ENCODE results near the gene RNF113B. TPM values are rescaled to one million over a fixed set of nuclear protein-coding genes. Genes with fewer than 3 reads are reported as not detected.

Gene RNF113B
- total RNA-seq, 1 experiment from 2014 or later: not detected

DNA sequence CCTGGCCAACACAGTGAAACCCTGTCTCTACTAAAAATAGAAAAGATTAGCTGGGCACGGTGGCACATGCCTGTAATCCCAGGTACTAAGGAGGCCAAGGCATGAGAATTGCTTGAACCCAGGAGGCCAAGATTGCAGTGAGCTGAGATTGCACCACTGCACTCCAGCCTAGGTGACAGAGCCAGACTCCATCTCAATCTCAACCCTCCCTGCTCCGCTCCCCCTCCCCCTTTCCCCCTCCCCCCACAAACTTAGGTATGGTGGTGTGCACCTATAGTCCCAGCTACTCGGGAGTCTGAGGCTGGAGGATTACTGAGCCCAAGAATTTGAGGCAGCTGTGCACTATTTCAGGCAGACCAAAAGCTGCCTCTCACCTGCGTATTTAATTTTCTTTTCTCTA is 21.6 kb upstream of the RNF113B start:
- ChIA-PET POLR2A (no interaction called here), CTCF (interaction anchor here (0.7 kb wide), 1 partner anchor 8 kb away, joined by 3 read pairs; no protein-coding TSS in a partner anchor)
- no peak for DNase-seq (ENCODE audit: unreplicated experiment)
- no peaks in the 10 kb centered on the region for H3K9me3 Mint-ChIP-seq (ENCODE audit: unreplicated experiment)
- H3K36me3 Mint-ChIP-seq (ENCODE audit: insufficient read depth, unreplicated experiment): peaks cover 7% of the 10 kb centered on the region
- H3K27me3 Mint-ChIP-seq (ENCODE audit: insufficient read depth, unreplicated experiment): no peaks in the 10 kb centered on the region
- no peak overlapping the region for H3K27ac Mint-ChIP-seq (ENCODE audit: low read depth, unreplicated experiment)
- no peak overlapping the region for H3K4me3 Mint-ChIP-seq (ENCODE audit: unreplicated experiment)
- TF ChIP-seq, protein P1, sequence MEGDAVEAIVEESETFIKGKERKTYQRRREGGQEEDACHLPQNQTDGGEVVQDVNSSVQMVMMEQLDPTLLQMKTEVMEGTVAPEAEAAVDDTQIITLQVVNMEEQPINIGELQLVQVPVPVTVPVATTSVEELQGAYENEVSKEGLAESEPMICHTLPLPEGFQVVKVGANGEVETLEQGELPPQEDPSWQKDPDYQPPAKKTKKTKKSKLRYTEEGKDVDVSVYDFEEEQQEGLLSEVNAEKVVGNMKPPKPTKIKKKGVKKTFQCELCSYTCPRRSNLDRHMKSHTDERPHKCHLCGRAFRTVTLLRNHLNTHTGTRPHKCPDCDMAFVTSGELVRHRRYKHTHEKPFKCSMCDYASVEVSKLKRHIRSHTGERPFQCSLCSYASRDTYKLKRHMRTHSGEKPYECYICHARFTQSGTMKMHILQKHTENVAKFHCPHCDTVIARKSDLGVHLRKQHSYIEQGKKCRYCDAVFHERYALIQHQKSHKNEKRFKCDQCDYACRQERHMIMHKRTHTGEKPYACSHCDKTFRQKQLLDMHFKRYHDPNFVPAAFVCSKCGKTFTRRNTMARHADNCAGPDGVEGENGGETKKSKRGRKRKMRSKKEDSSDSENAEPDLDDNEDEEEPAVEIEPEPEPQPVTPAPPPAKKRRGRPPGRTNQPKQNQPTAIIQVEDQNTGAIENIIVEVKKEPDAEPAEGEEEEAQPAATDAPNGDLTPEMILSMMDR (IDR thresholded peaks at IDR 0.05; ENCODE audit: unreplicated experiment): no peak
- no TSS peak for BruUV-seq (replicated peaks)
- no peaks in the 10 kb centered on the region for H3K4me1 Mint-ChIP-seq (ENCODE audit: insufficient read depth, unreplicated experiment)
- intact Hi-C loops (cut with micrococcal nuclease): no loop called here

DNA sequence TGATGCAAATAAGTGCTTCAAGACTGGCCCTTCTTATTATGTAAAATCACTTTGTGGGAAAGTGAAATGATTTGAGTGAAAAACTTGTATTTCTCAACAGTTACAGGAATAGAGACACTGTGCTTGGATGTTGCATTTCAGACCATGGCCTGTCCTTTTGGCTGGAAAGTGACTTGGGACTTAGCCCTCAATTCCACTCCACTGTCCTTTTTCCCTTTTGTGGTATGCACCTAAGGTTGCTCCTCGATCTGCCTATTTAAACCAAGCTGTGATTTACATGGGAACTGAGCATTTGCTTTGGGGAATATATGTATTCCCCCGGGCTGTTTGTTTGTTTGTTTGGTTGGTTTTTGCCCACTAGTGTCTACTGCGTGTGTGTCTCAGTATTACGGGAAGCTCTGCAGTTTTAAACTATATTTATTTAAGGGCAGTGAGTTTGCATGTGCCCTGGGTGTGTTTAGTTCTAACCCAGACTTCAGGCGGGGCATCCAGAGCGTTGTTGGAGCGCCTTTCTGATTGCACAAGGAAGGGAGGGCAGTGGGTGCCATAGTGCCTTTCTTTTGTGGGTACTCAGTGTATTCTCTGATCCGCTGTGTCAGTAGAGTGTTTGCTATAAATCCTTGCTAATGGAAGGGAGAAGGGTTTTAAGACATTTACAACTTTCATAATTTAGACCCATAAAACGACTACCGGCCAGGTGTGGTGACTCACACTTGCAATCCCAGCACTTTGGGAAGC is 18.2 kb upstream of the RNF113B start:
- no peak overlapping the region for H3K4me3 Mint-ChIP-seq (ENCODE audit: unreplicated experiment)
- TF ChIP-seq, protein P1 (IDR thresholded peaks at IDR 0.05; ENCODE audit: unreplicated experiment): no peak
- no peaks in the 10 kb centered on the region for H3K27me3 Mint-ChIP-seq (ENCODE audit: insufficient read depth, unreplicated experiment)
- intact Hi-C loops (cut with micrococcal nuclease): no loop called here
- no peaks in the 10 kb centered on the region for H3K9me3 Mint-ChIP-seq (ENCODE audit: unreplicated experiment)
- peaks cover 7% of the 10 kb centered on the region for H3K36me3 Mint-ChIP-seq (ENCODE audit: insufficient read depth, unreplicated experiment)
- no TSS peak for BruUV-seq (replicated peaks)
- POLR2A ChIA-PET: no interaction called here
- H3K27ac Mint-ChIP-seq (ENCODE audit: low read depth, unreplicated experiment): no peak overlapping the region
- CTCF ChIA-PET: interaction anchor here (0.6 kb wide), 1 partner anchor 34 kb away, joined by 4 read pairs; no protein-coding TSS in a partner anchor
- DNase-seq (ENCODE audit: unreplicated experiment): no peak
- H3K4me1 Mint-ChIP-seq (ENCODE audit: insufficient read depth, unreplicated experiment): no peaks in the 10 kb centered on the region

DNA sequence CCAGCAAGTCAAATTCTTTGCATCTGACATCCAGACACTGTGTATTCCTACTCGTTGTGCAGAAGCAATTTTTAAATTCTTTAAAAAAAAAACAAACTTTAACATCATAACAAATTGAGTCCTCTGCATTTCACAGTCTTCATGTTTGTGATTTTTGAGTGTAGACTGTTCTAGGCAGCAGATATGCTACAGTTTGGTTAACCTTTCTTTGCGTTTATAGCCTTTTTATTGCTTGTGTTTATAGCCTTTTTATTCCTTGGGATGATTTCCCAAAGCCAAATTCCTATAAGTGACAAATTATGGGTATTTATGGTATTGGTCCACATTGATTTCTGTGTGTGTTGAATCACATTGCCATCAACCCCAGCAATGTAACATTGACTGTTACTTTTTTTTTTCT is 14.9 kb upstream of the RNF113B start:
- no peak overlapping the region for H3K27ac Mint-ChIP-seq (ENCODE audit: low read depth, unreplicated experiment)
- H3K27me3 Mint-ChIP-seq (ENCODE audit: insufficient read depth, unreplicated experiment): no peaks in the 10 kb centered on the region
- TF ChIP-seq, protein P1 (IDR thresholded peaks at IDR 0.05; ENCODE audit: unreplicated experiment): no peak
- DNase-seq (ENCODE audit: unreplicated experiment): no peak
- ChIA-PET CTCF (interaction anchor here (0.7 kb wide), 1 partner anchor 59 kb away, joined by 4 read pairs; no protein-coding TSS in a partner anchor), POLR2A (no interaction called here)
- H3K9me3 Mint-ChIP-seq (ENCODE audit: unreplicated experiment): no peaks in the 10 kb centered on the region
- intact Hi-C loops (cut with micrococcal nuclease): no loop called here
- H3K4me1 Mint-ChIP-seq (ENCODE audit: insufficient read depth, unreplicated experiment): peaks cover 5% of the 10 kb centered on the region
- H3K4me3 Mint-ChIP-seq (ENCODE audit: unreplicated experiment): no peak overlapping the region
- no peaks in the 10 kb centered on the region for H3K36me3 Mint-ChIP-seq (ENCODE audit: insufficient read depth, unreplicated experiment)
- no TSS peak for BruUV-seq (replicated peaks)

DNA sequence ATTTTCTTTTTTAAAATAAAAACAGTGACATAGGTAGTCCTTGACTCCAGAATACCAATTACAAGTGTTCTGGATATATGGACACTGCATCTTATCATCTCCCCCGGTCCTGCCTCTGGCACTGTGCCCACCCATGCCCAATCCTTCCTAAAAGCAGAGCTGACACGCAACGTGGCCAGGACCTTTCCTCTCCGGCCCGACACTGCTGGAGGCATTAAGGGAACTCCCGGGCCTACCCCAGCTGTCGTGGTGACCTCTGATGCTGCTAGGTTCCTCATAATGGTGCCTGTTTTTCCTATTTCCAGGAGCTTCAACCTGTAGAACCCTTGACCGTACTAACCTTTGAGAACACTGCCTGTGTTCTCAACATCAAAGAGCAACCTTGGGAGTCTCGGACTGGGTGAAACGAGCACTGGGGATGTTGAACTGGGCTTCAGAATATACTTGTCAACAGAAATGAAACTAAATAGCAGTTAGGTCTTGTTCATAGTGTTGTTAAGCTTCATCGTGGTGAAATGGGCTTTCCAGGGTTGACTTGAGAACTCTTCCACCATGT is 13.9 kb upstream of the RNF113B start:
- ChIA-PET POLR2A (no interaction called here), CTCF (interaction anchor here (0.6 to 0.9 kb wide), 3 partner anchors 8 to 277 kb away, joined by 3 to 4 read pairs (median 3); no protein-coding TSS in a partner anchor)
- no peaks in the 10 kb centered on the region for H3K36me3 Mint-ChIP-seq (ENCODE audit: insufficient read depth, unreplicated experiment)
- no peaks in the 10 kb centered on the region for H3K27me3 Mint-ChIP-seq (ENCODE audit: insufficient read depth, unreplicated experiment)
- peaks cover 7% of the 10 kb centered on the region for H3K9me3 Mint-ChIP-seq (ENCODE audit: unreplicated experiment)
- H3K4me3 Mint-ChIP-seq (ENCODE audit: unreplicated experiment): no peak overlapping the region
- H3K4me1 Mint-ChIP-seq (ENCODE audit: insufficient read depth, unreplicated experiment): peaks cover 6% of the 10 kb centered on the region
- DNase-seq (ENCODE audit: unreplicated experiment): no peak
- TF ChIP-seq, protein P1 (IDR thresholded peaks at IDR 0.05; ENCODE audit: unreplicated experiment): no peak
- BruUV-seq (replicated peaks): no TSS peak
- H3K27ac Mint-ChIP-seq (ENCODE audit: low read depth, unreplicated experiment): no peak overlapping the region
- intact Hi-C loops (cut with micrococcal nuclease): no loop called here

Measured in MCF 10A (cell line).